GM23338 (cell line): ENCODE results near the gene BMPER. TPM values are rescaled to one million over a fixed set of nuclear protein-coding genes. Genes with fewer than 3 reads are reported as not detected.
A peak's percentile ranks its signal among the peaks of the same experiment; 100 is the strongest.

ENCODE experiments used
- ATAC-seq: fragments of 200-7000 bp; cut with Tn5 transposase; 3 replicates; pipeline ENCODE4 v1.9.1; 2020
- DNase-seq: peaks from one replicate; pipeline ENCODE4 v3.0.0-alpha.2; 2015; ENCODE audit warnings: low spot score
- H2AFZ ChIP-seq: fragments of 200-600 bp; sonication (generic); 2 replicates; pipeline ENCODE4 v1.8.0; 2016; ENCODE audit warnings: antibody characterized with exemption, mild to moderate bottlenecking, moderate library complexity
- H3F3A ChIP-seq: fragments of 200-600 bp; sonication (generic); replicated peaks from 2 replicates; pipeline ENCODE4 v1.8.0; 2017; ENCODE audit warnings: antibody characterized with exemption, mixed run types, low read depth
- H3K27ac ChIP-seq: fragments of 200-600 bp; sonication (generic); 2 replicates; pipeline ENCODE4 v1.6.1; 2016; ENCODE audit warnings: low read depth
- H3K27me3 ChIP-seq: fragments of 200-600 bp; sonication (generic); 2 replicates; pipeline ENCODE4 v1.8.0; 2016; ENCODE audit warnings: mild to moderate bottlenecking, mixed run types, moderate library complexity; ENCODE audit not compliant: insufficient read depth
- H3K36me3 ChIP-seq: fragments of 200-600 bp; sonication (generic); 2 replicates; pipeline ENCODE4 v1.8.0; 2016; ENCODE audit warnings: mild to moderate bottlenecking; ENCODE audit not compliant: insufficient read depth
- H3K4me1 ChIP-seq: fragments of 200-600 bp; sonication (generic); 2 replicates; pipeline ENCODE4 v1.8.0; 2016; ENCODE audit warnings: mild to moderate bottlenecking, moderate library complexity; ENCODE audit not compliant: insufficient read depth
- H3K4me2 ChIP-seq: fragments of 200-600 bp; sonication (generic); 2 replicates; pipeline ENCODE4 v1.7.1; 2017; ENCODE audit warnings: mixed run types
- H3K4me3 ChIP-seq: fragments of 200-600 bp; sonication (generic); 2 replicates; pipeline ENCODE4 v1.6.1; 2016; ENCODE audit warnings: mixed run types
- H3K79me2 ChIP-seq: fragments of 200-600 bp; sonication (generic); replicated peaks from 2 replicates; pipeline ENCODE4 v1.8.0; 2017; ENCODE audit warnings: mild to moderate bottlenecking; ENCODE audit not compliant: insufficient read depth
- H3K9me2 ChIP-seq: fragments of 200-600 bp; sonication (generic); 2 replicates; pipeline ENCODE4 v1.8.0; 2017; ENCODE audit not compliant: insufficient read depth
- H4K20me1 ChIP-seq: fragments of 200-600 bp; sonication (generic); replicated peaks from 2 replicates; pipeline ENCODE4 v1.8.0; 2017; ENCODE audit warnings: mild to moderate bottlenecking; ENCODE audit not compliant: insufficient read depth
- H3K27ac Mint-ChIP-seq: 2 replicates; pipeline ENCODE4 v1.8.0; 2020; ENCODE audit warnings: inconsistent platforms, mild to moderate bottlenecking, moderate library complexity, mixed read lengths
- H3K27me3 Mint-ChIP-seq: 3 replicates; pipeline ENCODE4 v1.8.0; 2022; ENCODE audit warnings: low read depth, mild to moderate bottlenecking, moderate library complexity, mixed read lengths, inconsistent platforms; ENCODE audit not compliant: insufficient read depth, poor library complexity
- H3K36me3 Mint-ChIP-seq: 3 replicates; pipeline ENCODE4 v1.8.0; 2021; ENCODE audit warnings: low read depth, mild to moderate bottlenecking, inconsistent platforms, moderate library complexity, mixed read lengths
- H3K4me1 Mint-ChIP-seq: 3 replicates; pipeline ENCODE4 v1.8.0; 2020; ENCODE audit warnings: mild to moderate bottlenecking, inconsistent platforms, mixed read lengths
- H3K4me3 Mint-ChIP-seq: 3 replicates; pipeline ENCODE4 v1.8.0; 2021; ENCODE audit warnings: moderate library complexity, mild to moderate bottlenecking, inconsistent platforms, mixed read lengths
- H3K9me3 Mint-ChIP-seq: 3 replicates; pipeline ENCODE4 v1.8.0; 2020; ENCODE audit warnings: moderate library complexity, mild to moderate bottlenecking, inconsistent platforms, mixed read lengths
- CREB1 ChIP-seq: fragments of 250-450 bp; sonication (Bioruptor Pico); IDR thresholded peaks from 2 replicates; pipeline ENCODE4 v1.5.0; 2020; ENCODE audit warnings: low read depth, mild to moderate bottlenecking, moderate library complexity
- JUNB ChIP-seq: IDR thresholded peaks from one replicate; pipeline ENCODE4 v1.6.1; 2016; ENCODE audit warnings: antibody characterized with exemption; ENCODE audit not compliant: unreplicated experiment
- STAT1 ChIP-seq: IDR thresholded peaks from one replicate; pipeline ENCODE4 v1.6.1; 2016; ENCODE audit warnings: antibody characterized with exemption; ENCODE audit not compliant: unreplicated experiment
- ZNF114 ChIP-seq: fragments of 250-450 bp; sonication (Bioruptor Pico); IDR thresholded peaks from 2 replicates; pipeline ENCODE4 v1.5.0; 2020; ENCODE audit warnings: mild to moderate bottlenecking, moderate library complexity
- polyA plus RNA-seq: library from polyadenylated mRNA; unstranded; fragments of >200 nt; fragmentation: Nextera tagmentation; extraction: Ambion mirVana; gene quantifications from 2 replicates; pipeline ENCODE4 v1.2.1, GENCODE V29; 2016
- total RNA-seq: library from RNA; depleted of rRNA; stranded (reverse); fragments of >200 nt; shearing (Covaris generic); gene quantifications from 2 replicates; pipeline ENCODE4 v1.2.3, GENCODE V29; 2014
- TF ChIP-seq, protein P1 (sequence below), 2 experiments: fragments of 200-600 bp in 1 of 2; sonication (generic) in 1 of 2; conservative IDR thresholded peaks; 2 replicates each; pipeline versions ENCODE4 v1.5.1 to v1.6.1; 2016 to 2017; ENCODE audit warnings: antibody characterized with exemption in 2 of 2, low read depth in 2 of 2, mild to moderate bottlenecking in 2 of 2, moderate library complexity in 1 of 2
- TF ChIP-seq, protein P2 (sequence below): fragments of 250-450 bp; sonication (Bioruptor Pico); IDR thresholded peaks from 2 replicates; pipeline ENCODE4 v1.5.0; 2020; ENCODE audit warnings: mild to moderate bottlenecking, moderate library complexity
- TF ChIP-seq, protein P3 (sequence below): IDR thresholded peaks from one replicate; pipeline ENCODE4 v1.6.1; 2018; ENCODE audit warnings: antibody characterized with exemption; ENCODE audit not compliant: unreplicated experiment

Gene BMPER
- total and polyA plus RNA-seq, 2 experiments from 2014 or later, result 0.53 to 1.4 TPM

DNA sequence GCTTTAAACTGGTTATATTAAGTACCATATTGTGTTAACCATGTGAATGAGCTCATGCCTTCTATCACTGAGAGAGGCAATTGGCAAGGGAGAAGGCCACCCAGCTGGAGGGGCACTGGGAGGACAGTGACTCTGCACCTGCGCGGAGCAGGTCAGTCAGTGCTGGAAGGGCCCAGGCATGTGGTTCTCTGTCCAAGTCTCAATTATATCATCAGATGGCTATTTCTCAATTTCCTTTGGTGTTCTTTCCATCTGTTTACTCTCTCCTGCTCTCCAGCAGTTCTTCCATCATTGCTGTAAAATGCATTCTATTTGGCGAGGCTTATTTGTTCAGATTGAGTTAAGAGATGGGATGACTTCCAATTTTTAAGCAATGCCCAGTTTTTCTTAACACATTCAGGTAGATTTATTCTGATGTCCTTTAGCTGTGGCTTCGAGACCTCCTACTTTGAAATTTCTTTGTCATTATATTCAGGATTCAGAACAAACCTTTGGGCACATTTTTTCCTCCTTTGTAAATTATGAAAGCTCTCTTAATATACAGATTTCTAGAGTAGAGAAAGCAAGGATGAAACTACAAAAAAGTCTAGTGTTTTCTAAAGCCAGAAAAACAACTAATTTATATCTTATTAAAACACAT lies 159.3 kb downstream of the BMPER start:
- H3K27ac ChIP-seq, result no peak overlapping the region
- peaks cover 47% of the 10 kb centered on the region for H3K4me1 ChIP-seq
- ATAC-seq (no peak), DNase-seq (no peak)
- H2AFZ ChIP-seq, result no peak overlapping the region
- H3K27ac Mint-ChIP-seq, result peak overlapping the region; percentile 27; the same call in 1 of the 2 replicates
- no peak overlapping the region for H3K4me2 ChIP-seq
- H3K36me3 Mint-ChIP-seq, result no peaks in the 10 kb centered on the region
- no peaks in the 10 kb centered on the region; the same call in 2 of the 3 replicates for H3K9me3 Mint-ChIP-seq
- H4K20me1 ChIP-seq, result no peaks in the 10 kb centered on the region
- no peaks in the 10 kb centered on the region for H3K27me3 ChIP-seq
- no peaks in the 10 kb centered on the region for H3F3A ChIP-seq
- peaks cover 1% of the 10 kb centered on the region for H3K27me3 Mint-ChIP-seq
- H3K4me1 Mint-ChIP-seq, result peaks cover 55% of the 10 kb centered on the region
- TF ChIP-seq STAT1, result no peak
- TF ChIP-seq ZNF114 (CRISPR knock-in tag), result no peak
- TF ChIP-seq, protein P1, sequence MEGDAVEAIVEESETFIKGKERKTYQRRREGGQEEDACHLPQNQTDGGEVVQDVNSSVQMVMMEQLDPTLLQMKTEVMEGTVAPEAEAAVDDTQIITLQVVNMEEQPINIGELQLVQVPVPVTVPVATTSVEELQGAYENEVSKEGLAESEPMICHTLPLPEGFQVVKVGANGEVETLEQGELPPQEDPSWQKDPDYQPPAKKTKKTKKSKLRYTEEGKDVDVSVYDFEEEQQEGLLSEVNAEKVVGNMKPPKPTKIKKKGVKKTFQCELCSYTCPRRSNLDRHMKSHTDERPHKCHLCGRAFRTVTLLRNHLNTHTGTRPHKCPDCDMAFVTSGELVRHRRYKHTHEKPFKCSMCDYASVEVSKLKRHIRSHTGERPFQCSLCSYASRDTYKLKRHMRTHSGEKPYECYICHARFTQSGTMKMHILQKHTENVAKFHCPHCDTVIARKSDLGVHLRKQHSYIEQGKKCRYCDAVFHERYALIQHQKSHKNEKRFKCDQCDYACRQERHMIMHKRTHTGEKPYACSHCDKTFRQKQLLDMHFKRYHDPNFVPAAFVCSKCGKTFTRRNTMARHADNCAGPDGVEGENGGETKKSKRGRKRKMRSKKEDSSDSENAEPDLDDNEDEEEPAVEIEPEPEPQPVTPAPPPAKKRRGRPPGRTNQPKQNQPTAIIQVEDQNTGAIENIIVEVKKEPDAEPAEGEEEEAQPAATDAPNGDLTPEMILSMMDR (conservative IDR thresholded peaks at IDR 0.05; ENCODE audit: low read depth in 2 of 2), result no peak
- TF ChIP-seq, protein P2, sequence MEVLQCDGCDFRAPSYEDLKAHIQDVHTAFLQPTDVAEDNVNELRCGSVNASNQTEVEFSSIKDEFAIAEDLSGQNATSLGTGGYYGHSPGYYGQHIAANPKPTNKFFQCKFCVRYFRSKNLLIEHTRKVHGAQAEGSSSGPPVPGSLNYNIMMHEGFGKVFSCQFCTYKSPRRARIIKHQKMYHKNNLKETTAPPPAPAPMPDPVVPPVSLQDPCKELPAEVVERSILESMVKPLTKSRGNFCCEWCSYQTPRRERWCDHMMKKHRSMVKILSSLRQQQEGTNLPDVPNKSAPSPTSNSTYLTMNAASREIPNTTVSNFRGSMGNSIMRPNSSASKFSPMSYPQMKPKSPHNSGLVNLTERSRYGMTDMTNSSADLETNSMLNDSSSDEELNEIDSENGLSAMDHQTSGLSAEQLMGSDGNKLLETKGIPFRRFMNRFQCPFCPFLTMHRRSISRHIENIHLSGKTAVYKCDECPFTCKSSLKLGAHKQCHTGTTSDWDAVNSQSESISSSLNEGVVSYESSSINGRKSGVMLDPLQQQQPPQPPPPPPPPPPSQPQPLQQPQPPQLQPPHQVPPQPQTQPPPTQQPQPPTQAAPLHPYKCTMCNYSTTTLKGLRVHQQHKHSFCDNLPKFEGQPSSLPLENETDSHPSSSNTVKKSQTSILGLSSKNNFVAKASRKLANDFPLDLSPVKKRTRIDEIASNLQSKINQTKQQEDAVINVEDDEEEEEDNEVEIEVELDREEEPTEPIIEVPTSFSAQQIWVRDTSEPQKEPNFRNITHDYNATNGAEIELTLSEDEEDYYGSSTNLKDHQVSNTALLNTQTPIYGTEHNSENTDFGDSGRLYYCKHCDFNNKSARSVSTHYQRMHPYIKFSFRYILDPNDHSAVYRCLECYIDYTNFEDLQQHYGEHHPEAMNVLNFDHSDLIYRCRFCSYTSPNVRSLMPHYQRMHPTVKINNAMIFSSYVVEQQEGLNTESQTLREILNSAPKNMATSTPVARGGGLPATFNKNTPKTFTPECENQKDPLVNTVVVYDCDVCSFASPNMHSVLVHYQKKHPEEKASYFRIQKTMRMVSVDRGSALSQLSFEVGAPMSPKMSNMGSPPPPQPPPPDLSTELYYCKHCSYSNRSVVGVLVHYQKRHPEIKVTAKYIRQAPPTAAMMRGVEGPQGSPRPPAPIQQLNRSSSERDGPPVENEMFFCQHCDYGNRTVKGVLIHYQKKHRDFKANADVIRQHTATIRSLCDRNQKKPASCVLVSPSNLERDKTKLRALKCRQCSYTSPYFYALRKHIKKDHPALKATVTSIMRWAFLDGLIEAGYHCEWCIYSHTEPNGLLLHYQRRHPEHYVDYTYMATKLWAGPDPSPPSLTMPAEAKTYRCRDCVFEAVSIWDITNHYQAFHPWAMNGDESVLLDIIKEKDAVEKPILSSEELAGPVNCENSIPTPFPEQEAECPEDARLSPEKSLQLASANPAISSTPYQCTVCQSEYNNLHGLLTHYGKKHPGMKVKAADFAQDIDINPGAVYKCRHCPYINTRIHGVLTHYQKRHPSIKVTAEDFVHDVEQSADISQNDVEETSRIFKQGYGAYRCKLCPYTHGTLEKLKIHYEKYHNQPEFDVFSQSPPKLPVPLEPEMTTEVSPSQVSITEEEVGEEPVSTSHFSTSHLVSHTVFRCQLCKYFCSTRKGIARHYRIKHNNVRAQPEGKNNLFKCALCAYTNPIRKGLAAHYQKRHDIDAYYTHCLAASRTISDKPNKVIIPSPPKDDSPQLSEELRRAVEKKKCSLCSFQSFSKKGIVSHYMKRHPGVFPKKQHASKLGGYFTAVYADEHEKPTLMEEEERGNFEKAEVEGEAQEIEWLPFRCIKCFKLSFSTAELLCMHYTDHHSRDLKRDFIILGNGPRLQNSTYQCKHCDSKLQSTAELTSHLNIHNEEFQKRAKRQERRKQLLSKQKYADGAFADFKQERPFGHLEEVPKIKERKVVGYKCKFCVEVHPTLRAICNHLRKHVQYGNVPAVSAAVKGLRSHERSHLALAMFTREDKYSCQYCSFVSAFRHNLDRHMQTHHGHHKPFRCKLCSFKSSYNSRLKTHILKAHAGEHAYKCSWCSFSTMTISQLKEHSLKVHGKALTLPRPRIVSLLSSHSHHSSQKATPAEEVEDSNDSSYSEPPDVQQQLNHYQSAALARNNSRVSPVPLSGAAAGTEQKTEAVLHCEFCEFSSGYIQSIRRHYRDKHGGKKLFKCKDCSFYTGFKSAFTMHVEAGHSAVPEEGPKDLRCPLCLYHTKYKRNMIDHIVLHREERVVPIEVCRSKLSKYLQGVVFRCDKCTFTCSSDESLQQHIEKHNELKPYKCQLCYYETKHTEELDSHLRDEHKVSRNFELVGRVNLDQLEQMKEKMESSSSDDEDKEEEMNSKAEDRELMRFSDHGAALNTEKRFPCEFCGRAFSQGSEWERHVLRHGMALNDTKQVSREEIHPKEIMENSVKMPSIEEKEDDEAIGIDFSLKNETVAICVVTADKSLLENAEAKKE, result no peak
- no peak for TF ChIP-seq CREB1 (CRISPR knock-in tag)
- TF ChIP-seq JUNB, result no peak
- TF ChIP-seq, protein P3, sequence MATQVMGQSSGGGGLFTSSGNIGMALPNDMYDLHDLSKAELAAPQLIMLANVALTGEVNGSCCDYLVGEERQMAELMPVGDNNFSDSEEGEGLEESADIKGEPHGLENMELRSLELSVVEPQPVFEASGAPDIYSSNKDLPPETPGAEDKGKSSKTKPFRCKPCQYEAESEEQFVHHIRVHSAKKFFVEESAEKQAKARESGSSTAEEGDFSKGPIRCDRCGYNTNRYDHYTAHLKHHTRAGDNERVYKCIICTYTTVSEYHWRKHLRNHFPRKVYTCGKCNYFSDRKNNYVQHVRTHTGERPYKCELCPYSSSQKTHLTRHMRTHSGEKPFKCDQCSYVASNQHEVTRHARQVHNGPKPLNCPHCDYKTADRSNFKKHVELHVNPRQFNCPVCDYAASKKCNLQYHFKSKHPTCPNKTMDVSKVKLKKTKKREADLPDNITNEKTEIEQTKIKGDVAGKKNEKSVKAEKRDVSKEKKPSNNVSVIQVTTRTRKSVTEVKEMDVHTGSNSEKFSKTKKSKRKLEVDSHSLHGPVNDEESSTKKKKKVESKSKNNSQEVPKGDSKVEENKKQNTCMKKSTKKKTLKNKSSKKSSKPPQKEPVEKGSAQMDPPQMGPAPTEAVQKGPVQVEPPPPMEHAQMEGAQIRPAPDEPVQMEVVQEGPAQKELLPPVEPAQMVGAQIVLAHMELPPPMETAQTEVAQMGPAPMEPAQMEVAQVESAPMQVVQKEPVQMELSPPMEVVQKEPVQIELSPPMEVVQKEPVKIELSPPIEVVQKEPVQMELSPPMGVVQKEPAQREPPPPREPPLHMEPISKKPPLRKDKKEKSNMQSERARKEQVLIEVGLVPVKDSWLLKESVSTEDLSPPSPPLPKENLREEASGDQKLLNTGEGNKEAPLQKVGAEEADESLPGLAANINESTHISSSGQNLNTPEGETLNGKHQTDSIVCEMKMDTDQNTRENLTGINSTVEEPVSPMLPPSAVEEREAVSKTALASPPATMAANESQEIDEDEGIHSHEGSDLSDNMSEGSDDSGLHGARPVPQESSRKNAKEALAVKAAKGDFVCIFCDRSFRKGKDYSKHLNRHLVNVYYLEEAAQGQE, result no peak
- H3K4me3 Mint-ChIP-seq, result no peak overlapping the region
- H3K9me2 ChIP-seq, result 0 out of 2 replicates have a peak, but pooled peaks cover 8% of the 10 kb centered on the region
- H3K4me3 ChIP-seq, result no peak overlapping the region
- no peaks in the 10 kb centered on the region for H3K36me3 ChIP-seq
- no peaks in the 10 kb centered on the region for H3K79me2 ChIP-seq
